Heart left ventricle (tissue), 16 donors: Measurements from ENCODE around the gene NRP1. TPM values are rescaled to one million over a fixed set of nuclear protein-coding genes. Genes with fewer than 3 reads are reported as not detected.

Experiments used
- ATAC-seq, 4 donors: fragments of 200-7000 bp; cut with Tn5 transposase; one replicate each; pipeline ENCODE4 v1.9.1; 2020 to 2022; ENCODE audit warnings: moderate library complexity in 4 of 4, mild to moderate bottlenecking in 3 of 4, moderate number of reproducible peaks in 1 of 4
- DNase-seq, 5 donors: peaks; one replicate each; pipeline ENCODE4 v3.0.0-alpha.2; 2020
- H3K27ac ChIP-seq, 12 donors: fragments of 200-600 bp; sonication (generic) in 4 of 12; one replicate each; pipeline versions ENCODE4 v1.5.0 to v1.8.0; 2016 to 2022; ENCODE audit warnings: mild to moderate bottlenecking in 2 of 12
- H3K27me3 ChIP-seq, 9 donors: fragments of 200-600 bp; sonication (generic) in 2 of 9; one replicate each; pipeline versions ENCODE4 v1.5.1 to v1.8.0; 2016 to 2022; ENCODE audit warnings: mild to moderate bottlenecking in 3 of 9
- H3K36me3 ChIP-seq, 9 donors: fragments of 200-600 bp; sonication (generic) in 2 of 9; one replicate each; pipeline versions ENCODE4 v1.5.0 to v1.8.0; 2018 to 2022; ENCODE audit warnings: mild to moderate bottlenecking in 2 of 9
- H3K4me1 ChIP-seq, 12 donors: fragments of 200-600 bp; sonication (generic) in 4 of 12; one replicate each; pipeline versions ENCODE4 v1.5.0 to v1.8.0; 2016 to 2022; ENCODE audit warnings: mild to moderate bottlenecking in 3 of 12
- H3K4me3 ChIP-seq, 12 donors: fragments of 200-600 bp; sonication (generic) in 4 of 12; one replicate each; pipeline versions ENCODE4 v1.5.0 to v1.8.0; 2017 to 2022; ENCODE audit warnings: mild to moderate bottlenecking in 9 of 12, moderate library complexity in 4 of 12
- H3K9me3 ChIP-seq, 12 donors: fragments of 200-600 bp; sonication (generic) in 4 of 12; one replicate each; pipeline versions ENCODE4 v1.5.0 to v1.8.0; 2016 to 2022; ENCODE audit warnings: mild to moderate bottlenecking in 1 of 12
- POLR2A ChIP-seq, 2 donors: fragments of 450-650 bp; IDR thresholded peaks; one replicate each; pipeline ENCODE4 v1.6.1; 2017; ENCODE audit warnings: antibody characterized with exemption in 2 of 2, mild to moderate bottlenecking in 2 of 2, moderate library complexity in 2 of 2
- WGBS, 4 donors: extraction: QIAGEN DNeasy Blood & Tissue Kit in 2 of 4; methylation state at CpG; one replicate each; pipeline versions ENCODE4 v1.1.5 to v1.1.7; 2013 to 2018; 5-methylcytosine and 5-hydroxymethylcytosine counted together
- intact Hi-C, 10 donors: fragments of 100-400 bp; cut with DNase I; formaldehyde crosslinking; loops; one replicate each; pipeline versions ENCODE4 v1.11.1 to v1.14.2; 2022
- polyA plus RNA-seq, 2 donors: library from polyadenylated mRNA; stranded (reverse); fragments of 200-250 nt; gene quantifications; one replicate each; pipeline ENCODE4 v1.2.3, GENCODE V29; 2013
- total RNA-seq, 9 donors: library from RNA; depleted of rRNA in 2 of 9; stranded (reverse); fragments of >200 nt in 2 of 9; fragmentation: NEBNext Ultra II Directional in 3 of 9; extraction: Animal tissue kit (Norgen Biotek cat#: 25700) in 3 of 9; gene quantifications; one replicate each; pipeline versions ENCODE4 v1.1.0 to v1.2.4, GENCODE V29; 2016 to 2023
- TF ChIP-seq, protein P1 (sequence below), 12 donors: fragments of 200-600 bp; sonication (generic) in 4 of 12; IDR thresholded peaks; one replicate each; pipeline versions ENCODE4 v1.5.0 to v1.8.0; 2018 to 2022; ENCODE audit warnings: antibody characterized with exemption in 12 of 12, mild to moderate bottlenecking in 5 of 12
- donor health status: ischemic (EF 13 %, LVEDD 7.1; RV severe dilation, severe dysfunction).
- donor health status: healthy with polysubstance abuse.
- donor health status: DM: no; HTN: yes; CAD: no.
- donor health status: DM: no; HTN: no; CAD: no.
- donor health status: ischemic (EF 25% LVEDD 6.9; RV normal size, moderate dysfunction).
- donor health status: ischemic (EF 25% LVEDD 5.7; RV mildly dilated, moderate dysfunction).
- donor health status: healthy.
- donor health status: DM: yes; HTN: yes; CAD: no.
- donor health status: ischemic (EF 35%, LVEDD 5.7; RV mildly dilated, moderate dysfunction).
- donor health status: nonischemic (EF 11% LVEDD 7.7; RV severe dilation, severe dysfunction).
- donor health status: DM: yes; HTN: yes; CAD: no.
- donor health status: PGD.
- donor health status: ischemic (EF 29% LVEDD 5.4; RV normal size, mild dysfunction).
- donor health status: nonischemic (EF 23%, LVEDD 6.1; RV moderate dilation, normal function).

Gene NRP1
- total and polyA plus RNA-seq, 11 donors, result 47.1 to 279 (median 152) TPM

DNA sequence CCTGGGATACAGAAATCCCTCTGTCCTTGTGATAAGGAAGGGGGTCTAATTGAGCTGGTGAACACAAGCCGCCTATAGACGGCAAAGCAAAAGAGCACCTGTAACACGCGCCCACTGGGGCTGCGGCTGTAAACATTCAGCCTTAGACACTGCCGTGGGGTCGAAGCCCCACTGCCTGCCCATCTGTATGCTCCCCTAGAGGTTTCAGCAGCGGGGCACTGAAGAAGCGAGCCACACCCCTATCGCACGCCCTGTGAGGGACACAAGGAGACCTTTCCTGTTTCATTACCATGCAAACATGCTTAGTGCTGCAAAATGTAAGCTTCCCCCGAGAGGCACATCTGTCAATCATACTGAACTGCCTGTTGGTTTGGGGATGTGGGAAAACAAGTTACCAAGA lies 82.1 kb downstream of the NRP1 start:
- Histone ChIP-seq H3K4me3 (no peak overlapping the region), H3K36me3 (peaks cover 12 to 100% (median 94%) of the 10 kb centered on the region in 9 donors), H3K27me3 (no peaks in the 10 kb centered on the region), H3K9me3 (no peaks in the 10 kb centered on the region), H3K27ac (peak overlapping the region in 7 of 12 donors; percentile 0 to 71 (median 37)), H3K4me1 (peaks cover 0 to 77% (median 41%) of the 10 kb centered on the region in 12 donors)
- intact Hi-C loops, result no loop called here
- ATAC-seq (no peak), DNase-seq (no peak)
- 95 to 98% (median 96%) methylated on average over 11 to 12 of the region's 12 CpGs for WGBS, 4 donors
- TF ChIP-seq, protein P1, sequence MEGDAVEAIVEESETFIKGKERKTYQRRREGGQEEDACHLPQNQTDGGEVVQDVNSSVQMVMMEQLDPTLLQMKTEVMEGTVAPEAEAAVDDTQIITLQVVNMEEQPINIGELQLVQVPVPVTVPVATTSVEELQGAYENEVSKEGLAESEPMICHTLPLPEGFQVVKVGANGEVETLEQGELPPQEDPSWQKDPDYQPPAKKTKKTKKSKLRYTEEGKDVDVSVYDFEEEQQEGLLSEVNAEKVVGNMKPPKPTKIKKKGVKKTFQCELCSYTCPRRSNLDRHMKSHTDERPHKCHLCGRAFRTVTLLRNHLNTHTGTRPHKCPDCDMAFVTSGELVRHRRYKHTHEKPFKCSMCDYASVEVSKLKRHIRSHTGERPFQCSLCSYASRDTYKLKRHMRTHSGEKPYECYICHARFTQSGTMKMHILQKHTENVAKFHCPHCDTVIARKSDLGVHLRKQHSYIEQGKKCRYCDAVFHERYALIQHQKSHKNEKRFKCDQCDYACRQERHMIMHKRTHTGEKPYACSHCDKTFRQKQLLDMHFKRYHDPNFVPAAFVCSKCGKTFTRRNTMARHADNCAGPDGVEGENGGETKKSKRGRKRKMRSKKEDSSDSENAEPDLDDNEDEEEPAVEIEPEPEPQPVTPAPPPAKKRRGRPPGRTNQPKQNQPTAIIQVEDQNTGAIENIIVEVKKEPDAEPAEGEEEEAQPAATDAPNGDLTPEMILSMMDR (IDR thresholded peaks at IDR 0.05), result no peak
- no peak for TF ChIP-seq POLR2A (IDR thresholded peaks at IDR 0.05)

GRCh38 chr10:33249659-33250345 lies 84.7 kb downstream of the NRP1 start:
- peak overlapping the region; percentile 58 to 87 (median 73) for H3K27ac ChIP-seq
- H3K27me3 ChIP-seq, result no peaks in the 10 kb centered on the region
- TF ChIP-seq, protein P1 (IDR thresholded peaks at IDR 0.05), result no peak
- TF ChIP-seq POLR2A (IDR thresholded peaks at IDR 0.05), result no peak
- 39 to 44% (median 40%) methylated on average over 7 of the region's 7 CpGs for WGBS, 4 donors
- H3K4me1 ChIP-seq, result peaks cover 0 to 91% (median 54%) of the 10 kb centered on the region in 12 donors
- intact Hi-C loops, result loop anchor here in 2 of 10 donors (5.0 to 10.0 kb wide), 3 partner anchors 52 to 55 kb away; no protein-coding TSS in a partner anchor
- peaks cover 9 to 100% (median 94%) of the 10 kb centered on the region in 9 donors for H3K36me3 ChIP-seq
- ATAC-seq, result peak; percentile 50 to 86 (median 57)
- peak in 2 of 5 donors; percentile 30 to 41 for DNase-seq
- no peaks in the 10 kb centered on the region for H3K9me3 ChIP-seq
- no peak overlapping the region for H3K4me3 ChIP-seq

GRCh38 chr10:33249137-33249536 lies 85.3 kb downstream of the NRP1 start:
- Histone ChIP-seq H3K4me3 (no peak overlapping the region), H3K27me3 (no peaks in the 10 kb centered on the region), H3K36me3 (peaks cover 9 to 100% (median 92%) of the 10 kb centered on the region in 9 donors), H3K9me3 (no peaks in the 10 kb centered on the region), H3K27ac (peak overlapping the region; percentile 56 to 87 (median 73)), H3K4me1 (peaks cover 2 to 91% (median 55%) of the 10 kb centered on the region in 12 donors)
- intact Hi-C loops, result loop anchor here in 2 of 10 donors (5.0 to 10.0 kb wide), 3 partner anchors 52 to 54 kb away; no protein-coding TSS in a partner anchor
- peak in 2 of 4 donors; percentile 39 to 52 for ATAC-seq
- DNase-seq, result no peak
- TF ChIP-seq, protein P1 (IDR thresholded peaks at IDR 0.05), result no peak
- no peak for TF ChIP-seq POLR2A (IDR thresholded peaks at IDR 0.05)
- WGBS, 4 donors, result 57 to 66% (median 59%) methylated on average over 8 of the region's 8 CpGs

DNA sequence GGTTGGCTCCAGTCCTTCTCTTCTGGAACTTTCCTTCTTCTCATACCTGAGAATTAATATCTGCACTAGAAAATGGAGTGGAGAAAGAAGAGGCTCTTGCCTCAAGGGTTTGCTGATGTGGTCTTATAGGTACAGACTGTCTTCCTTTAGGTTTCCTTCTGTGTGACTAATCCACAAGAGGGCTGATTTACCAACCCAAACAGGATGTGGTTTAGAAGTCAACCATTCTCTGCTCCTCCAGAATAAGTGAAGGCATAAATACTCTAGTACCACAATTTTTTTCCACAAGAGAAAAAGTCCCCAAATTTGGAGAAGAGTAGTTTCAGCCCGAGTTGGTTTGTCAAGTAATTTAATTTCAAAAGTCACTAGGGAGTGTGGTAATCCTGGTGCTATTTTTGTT lies 85.8 kb downstream of the NRP1 start:
- Histone ChIP-seq H3K36me3 (peaks cover 6 to 99% (median 87%) of the 10 kb centered on the region in 9 donors), H3K27ac (peak overlapping the region; percentile 56 to 87 (median 73)), H3K4me3 (no peak overlapping the region), H3K27me3 (no peaks in the 10 kb centered on the region), H3K9me3 (no peaks in the 10 kb centered on the region), H3K4me1 (peaks cover 2 to 90% (median 55%) of the 10 kb centered on the region in 12 donors)
- intact Hi-C loops, result loop anchor here in 2 of 10 donors (5.0 to 10.0 kb wide), 3 partner anchors 51 to 54 kb away; no protein-coding TSS in a partner anchor
- TF ChIP-seq POLR2A (IDR thresholded peaks at IDR 0.05), result no peak
- TF ChIP-seq, protein P1 (IDR thresholded peaks at IDR 0.05), result no peak
- ATAC-seq (peak in 1 of 4 donors; percentile 36), DNase-seq (no peak)
- WGBS, 4 donors, result 34 to 50% (median 45%) methylated on average over 1 of the region's 1 CpG
